Mucosa of stomach (tissue), 1 donor: ENCODE data around the gene FANCC.

ENCODE experiments used
- H3K27me3 ChIP-seq: one replicate; pipeline ENCODE4 v1.7.0; 2013; ENCODE audit warnings: mild to moderate bottlenecking, low read length; ENCODE audit not compliant: control insufficient read depth, insufficient read depth
- H3K36me3 ChIP-seq: one replicate; pipeline ENCODE4 v1.7.0; 2013; ENCODE audit warnings: low read length; ENCODE audit not compliant: control insufficient read depth, insufficient read depth
- H3K4me1 ChIP-seq: one replicate; pipeline ENCODE4 v1.7.0; 2013; ENCODE audit warnings: mild to moderate bottlenecking, low read length; ENCODE audit not compliant: control insufficient read depth, insufficient read depth
- H3K4me3 ChIP-seq: one replicate; pipeline ENCODE4 v1.7.0; 2013; ENCODE audit warnings: low read length
- H3K9ac ChIP-seq: one replicate; pipeline ENCODE4 v1.7.0; 2013; ENCODE audit warnings: mild to moderate bottlenecking, low read length, moderate library complexity
- H3K9me3 ChIP-seq: one replicate; pipeline ENCODE4 v1.7.0; 2013; ENCODE audit warnings: mild to moderate bottlenecking, low read length, moderate library complexity; ENCODE audit not compliant: control insufficient read depth
- donor health status: Pancreatic carcinoma.

Gene FANCC

GRCh38 chr9:95131023-95131943 is 186.2 kb downstream of the FANCC start:
- no peak overlapping the region for H3K9ac ChIP-seq
- H3K4me3 ChIP-seq = no peak overlapping the region

GRCh38 chr9:95130484-95130883 is 187.0 kb downstream of the FANCC start:
- H3K27me3 ChIP-seq = no peaks in the 10 kb centered on the region
- no peaks in the 10 kb centered on the region for H3K9me3 ChIP-seq
- H3K4me3 ChIP-seq = no peak overlapping the region
- no peaks in the 10 kb centered on the region for H3K36me3 ChIP-seq
- H3K9ac ChIP-seq = no peak overlapping the region
- H3K4me1 ChIP-seq = peaks cover 41% of the 10 kb centered on the region

More at GRCh38 chr9:95131023-95131943, 186.2 kb downstream of the FANCC start:
- Histone ChIP-seq H3K9me3 (no peaks in the 10 kb centered on the region), H3K36me3 (no peaks in the 10 kb centered on the region), H3K4me1 (peaks cover 41% of the 10 kb centered on the region), H3K27me3 (no peaks in the 10 kb centered on the region)

GRCh38 chr9:95129476-95130291 is 187.8 kb downstream of the FANCC start:
- no peaks in the 10 kb centered on the region for H3K36me3 ChIP-seq
- H3K4me1 ChIP-seq = peaks cover 40% of the 10 kb centered on the region
- H3K4me3 ChIP-seq = no peak overlapping the region
- no peaks in the 10 kb centered on the region for H3K27me3 ChIP-seq
- no peak overlapping the region for H3K9ac ChIP-seq
- H3K9me3 ChIP-seq = no peaks in the 10 kb centered on the region

DNA sequence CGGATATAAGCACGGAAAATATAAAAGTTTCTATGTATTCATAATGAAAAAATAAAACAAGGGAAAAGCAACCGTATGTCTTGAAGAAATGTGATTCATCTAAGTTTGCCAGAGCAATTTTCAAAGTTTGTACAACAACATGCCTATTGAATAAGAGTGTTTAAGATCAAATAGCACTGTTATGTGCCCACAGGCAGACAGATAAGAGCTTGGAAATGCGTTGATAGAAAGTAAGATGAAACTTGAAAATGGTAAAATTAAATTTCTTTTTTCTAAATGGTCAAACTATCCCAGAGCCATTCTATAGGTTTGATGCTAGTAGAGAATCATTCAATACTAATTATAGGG is 189.4 kb downstream of the FANCC start:
- no peaks in the 10 kb centered on the region for H3K9me3 ChIP-seq
- no peak overlapping the region for H3K9ac ChIP-seq
- H3K27me3 ChIP-seq = no peaks in the 10 kb centered on the region
- H3K4me3 ChIP-seq = no peak overlapping the region
- no peaks in the 10 kb centered on the region for H3K36me3 ChIP-seq
- peaks cover 28% of the 10 kb centered on the region for H3K4me1 ChIP-seq

GRCh38 chr9:95127249-95128176 is 190.0 kb downstream of the FANCC start:
- Histone ChIP-seq H3K4me1 (peaks cover 28% of the 10 kb centered on the region), H3K9me3 (no peaks in the 10 kb centered on the region), H3K9ac (no peak overlapping the region), H3K27me3 (no peaks in the 10 kb centered on the region), H3K4me3 (no peak overlapping the region), H3K36me3 (no peaks in the 10 kb centered on the region)

GRCh38 chr9:95126739-95127138 is 190.8 kb downstream of the FANCC start:
- H3K27me3 ChIP-seq = no peaks in the 10 kb centered on the region
- H3K4me3 ChIP-seq = no peak overlapping the region
- H3K9ac ChIP-seq = no peak overlapping the region
- H3K9me3 ChIP-seq = no peaks in the 10 kb centered on the region
- peaks cover 28% of the 10 kb centered on the region for H3K4me1 ChIP-seq
- no peaks in the 10 kb centered on the region for H3K36me3 ChIP-seq

DNA sequence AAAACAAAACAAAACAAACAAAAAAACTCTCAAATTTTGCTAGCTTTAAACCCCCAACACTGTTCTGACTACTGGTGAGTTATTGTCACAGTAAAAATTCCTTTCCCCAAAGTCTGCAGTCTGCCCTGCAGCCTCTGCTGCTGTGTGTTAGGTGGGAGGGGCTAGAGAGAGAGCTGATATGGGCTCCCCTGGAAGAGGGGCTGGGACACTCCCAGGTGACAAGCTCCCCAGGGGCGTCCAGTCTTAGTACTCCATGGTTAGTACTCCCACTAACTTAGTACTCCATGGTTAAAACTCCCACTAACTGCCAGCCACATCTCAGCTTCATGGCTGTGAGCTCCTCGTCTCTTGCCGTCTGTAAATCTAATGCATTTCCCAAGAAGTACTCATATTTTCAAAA is 191.9 kb downstream of the FANCC start:
- no peaks in the 10 kb centered on the region for H3K27me3 ChIP-seq
- no peaks in the 10 kb centered on the region for H3K36me3 ChIP-seq
- H3K4me3 ChIP-seq = no peak overlapping the region
- H3K4me1 ChIP-seq = peaks cover 22% of the 10 kb centered on the region
- no peak overlapping the region for H3K9ac ChIP-seq
- no peaks in the 10 kb centered on the region for H3K9me3 ChIP-seq

GRCh38 chr9:95124582-95125367 is 192.7 kb downstream of the FANCC start:
- Histone ChIP-seq H3K9me3 (no peaks in the 10 kb centered on the region), H3K9ac (no peak overlapping the region), H3K27me3 (no peaks in the 10 kb centered on the region), H3K4me3 (no peak overlapping the region), H3K36me3 (no peaks in the 10 kb centered on the region), H3K4me1 (peaks cover 13% of the 10 kb centered on the region)

DNA sequence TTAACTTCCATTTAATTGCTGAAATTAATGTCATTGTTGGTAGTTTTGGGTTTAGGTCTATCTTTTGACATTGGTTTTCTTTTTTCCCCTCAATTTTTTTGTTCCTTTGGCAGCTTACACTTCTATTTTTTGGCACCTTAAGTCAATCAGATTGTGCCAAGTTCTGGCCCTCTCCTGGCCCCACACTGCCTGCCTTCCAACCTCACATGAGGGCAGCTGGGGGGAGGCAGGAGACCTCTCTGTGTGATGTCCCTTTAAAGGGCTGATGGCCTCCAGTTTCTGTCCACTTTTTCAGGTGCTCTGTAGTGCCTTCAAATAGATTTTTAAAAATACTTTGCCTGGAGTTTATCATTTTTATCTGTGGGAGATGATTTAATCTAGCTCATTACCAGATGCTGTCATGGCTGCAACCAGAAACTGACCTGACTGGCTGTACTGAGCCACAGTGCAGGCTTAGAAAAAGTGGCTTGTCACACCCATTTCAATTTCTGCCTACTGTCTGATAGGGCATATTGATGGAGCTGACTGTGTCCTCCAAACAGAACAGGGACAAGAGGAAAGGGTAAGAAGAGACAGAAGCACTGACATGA is 196.6 kb downstream of the FANCC start:
- Histone ChIP-seq H3K4me1 (peaks cover 12% of the 10 kb centered on the region), H3K4me3 (no peak overlapping the region)

DNA sequence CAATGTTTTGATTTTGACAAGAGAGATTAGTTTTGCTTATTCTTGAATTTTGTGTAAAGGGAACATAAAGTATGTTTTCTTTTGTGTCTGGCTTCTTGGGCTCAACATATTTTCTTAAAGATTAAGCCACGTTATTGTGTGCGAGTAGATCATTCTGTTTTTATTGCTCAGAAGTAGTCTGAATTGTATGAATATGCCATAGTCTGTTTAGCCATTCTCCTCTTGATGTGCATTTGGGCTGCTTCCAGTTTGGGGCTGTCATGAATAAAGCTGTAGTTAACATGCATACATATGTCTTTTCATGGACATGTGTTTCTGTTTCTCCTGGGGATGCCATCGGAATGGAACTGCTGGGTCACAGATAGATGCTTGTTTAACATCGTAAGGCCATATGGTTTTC is 198.9 kb downstream of the FANCC start:
- Histone ChIP-seq H3K27me3 (no peaks in the 10 kb centered on the region), H3K36me3 (no peaks in the 10 kb centered on the region), H3K4me1 (peaks cover 12% of the 10 kb centered on the region), H3K9ac (no peak overlapping the region), H3K9me3 (no peaks in the 10 kb centered on the region), H3K4me3 (no peak overlapping the region)

More for the DNA sequence above, 196.6 kb downstream of the FANCC start:
- Histone ChIP-seq H3K9ac (no peak overlapping the region), H3K36me3 (no peaks in the 10 kb centered on the region), H3K27me3 (no peaks in the 10 kb centered on the region), H3K9me3 (no peaks in the 10 kb centered on the region)

- Histone ChIP-seq H3K4me3 (no peak overlapping the region), H3K9me3 (no peaks in the 10 kb centered on the region), H3K36me3 (no peaks in the 10 kb centered on the region), H3K4me1 (peaks cover 12% of the 10 kb centered on the region), H3K9ac (no peak overlapping the region), H3K27me3 (no peaks in the 10 kb centered on the region)
Measured at GRCh38 chr9:95116808-95117204, 200.7 kb downstream of the FANCC start.
